Measurements from ENCODE around the gene DOCK11. TPM values are rescaled to one million over a fixed set of nuclear protein-coding genes. Genes with fewer than 3 reads are reported as not detected.

Gene DOCK11
- total and polyA plus RNA-seq, 2 of the 4 experiments (the other 2 are of a cell fraction), result 3.9 to 13.1 TPM

DNA sequence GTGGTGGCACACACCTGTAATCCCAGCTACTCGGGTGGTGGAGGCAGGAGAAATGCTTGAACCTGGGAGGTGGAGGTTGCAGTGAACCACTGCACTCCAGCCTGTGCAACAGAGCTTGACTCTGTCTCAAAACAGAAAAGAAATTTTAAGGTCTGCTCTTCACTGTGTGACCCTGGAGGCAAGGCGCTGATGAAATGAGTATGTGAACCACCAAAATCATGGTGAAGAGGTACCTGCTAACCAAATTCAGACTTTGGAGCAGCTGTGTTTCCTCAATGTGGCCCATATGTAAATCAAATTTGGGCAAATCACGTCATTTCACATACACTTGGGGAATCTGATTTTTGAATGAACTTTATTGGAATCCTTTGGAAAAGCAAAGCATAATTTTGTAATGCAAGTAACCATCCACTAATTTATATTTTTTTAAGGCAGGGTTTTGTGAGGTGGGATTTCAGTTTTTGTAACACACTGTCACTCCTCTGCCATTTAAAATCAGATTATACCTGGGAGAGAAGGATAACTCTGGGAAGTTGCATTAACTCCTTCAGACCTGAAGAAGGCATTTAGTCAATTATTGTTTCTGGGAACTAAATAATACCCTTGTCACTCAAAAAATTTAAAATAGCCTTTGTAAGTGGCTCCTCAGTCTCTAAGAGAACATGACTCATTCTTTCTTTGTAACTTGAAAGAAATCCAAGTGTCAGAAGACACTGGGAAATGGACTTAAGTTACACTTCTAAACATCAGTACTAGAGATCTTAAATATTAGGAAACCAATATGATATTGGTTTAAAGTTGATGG, 24.0 kb downstream of the DOCK11 start:
- intact Hi-C loops (cut with micrococcal nuclease) (no loop called here), dilution Hi-C loops (cut with HindIII; ENCODE audit: low sequenced_read_pairs, unreplicated experiment) (no loop called here), in situ Hi-C loops (cut with MboI; ENCODE audit: low sequenced_read_pairs) (no loop called here)
- H2AFZ ChIP-seq (replicated peaks; ENCODE audit: low read length, poor library complexity), result no peak overlapping the region
- peak overlapping the region; percentile 44 to 50; a peak in 3 of 4 replicates for H4K8ac ChIP-seq (ENCODE audit: low read depth in 2 of 2, low read length in 2 of 2)
- peak overlapping the region; percentile 35; the same call in 1 of the 2 replicates for H4K91ac ChIP-seq (ENCODE audit: insufficient read depth, low read depth, low read length)
- no peak overlapping the region; the same call in 1 of the 2 replicates for H4K5ac ChIP-seq (ENCODE audit: low read depth, low read length)
- no peak overlapping the region; the same call in 2 of the 3 replicates for H2BK15ac ChIP-seq (ENCODE audit: low read depth, low read length)
- peak overlapping the region; percentile 44 for H2BK5ac ChIP-seq (ENCODE audit: low read depth, low read length, poor library complexity, severe bottlenecking)
- TF ChIP-seq POLR2A (IDR thresholded peaks at IDR 0.05; ENCODE audit: low read depth, low read length) (no peak), MXI1 (IDR thresholded peaks at IDR 0.05; ENCODE audit: borderline replicate concordance, low read depth, low read length) (no peak)
- no peak overlapping the region for H2AK5ac ChIP-seq (ENCODE audit: low read depth, low read length)
- no peak overlapping the region for H3K9ac ChIP-seq (ENCODE audit: low read depth, low read length)
- no peaks in the 10 kb centered on the region; the same call in 1 of the 2 replicates for H4K20me1 ChIP-seq (ENCODE audit: insufficient read depth, low read length)
- H3K14ac ChIP-seq (replicated peaks; ENCODE audit: low read depth, low read length), result 0 out of 2 replicates have a peak overlapping the region, but pooled peaks have one; percentile 20
- H3K27me3 ChIP-seq (ENCODE audit: control insufficient read depth, insufficient read depth, low read length), result no peaks in the 10 kb centered on the region
- ChIA-PET CTCF (no interaction called here), POLR2A (ENCODE audit: unreplicated experiment) (no interaction called here)
- peaks cover 20% of the 10 kb centered on the region for H3K4me1 ChIP-seq (ENCODE audit: control insufficient read depth, insufficient read depth, low read length)
- H3K27ac ChIP-seq (ENCODE audit: insufficient read depth, low read length), result peak overlapping the region; percentile 81; the same call in 1 of the 2 replicates
- H3K9me3 ChIP-seq (ENCODE audit: control insufficient read depth, insufficient read depth, low read length), result peaks cover 4% of the 10 kb centered on the region; the same call in 1 of the 2 replicates
- H3K36me3 ChIP-seq (ENCODE audit: control insufficient read depth, insufficient read depth, low read length), result no peaks in the 10 kb centered on the region
- no peaks in the 10 kb centered on the region for H3K9me1 ChIP-seq (ENCODE audit: insufficient read depth, low read length)
- 50% methylated on average over 1 of the region's 3 CpGs; no CpG with 5 or more reads in 1 of the 2 experiments for WGBS, 2 experiments (ENCODE audit: extremely low coverage in 2 of 2, insufficient read length in 1 of 2)
- BruUV-seq (replicated peaks), result no TSS peak
- no peak overlapping the region for H3K23ac ChIP-seq (ENCODE audit: low read depth, low read length)
- peak overlapping the region; percentile 87 for H3K4me2 ChIP-seq (ENCODE audit: low read depth, low read length)
- no peak overlapping the region for H2AK9ac ChIP-seq (replicated peaks; ENCODE audit: low read depth, low read length, poor library complexity)
- peak overlapping the region; percentile 60; the same call in 1 of the 2 replicates for H3K18ac ChIP-seq (ENCODE audit: low read depth, low read length)
- ATAC-seq (ENCODE audit: low read depth), result peak; percentile 22; the same call in 1 of the 2 replicates
- H3K56ac ChIP-seq (ENCODE audit: extremely low read depth, insufficient read depth, low read length), result no peak overlapping the region
- no peak overlapping the region for H3K4me3 ChIP-seq (ENCODE audit: insufficient read depth, low read depth, low read length)
- H3K79me1 ChIP-seq (ENCODE audit: low read depth in 1 of 2, low read length in 2 of 2), result peaks cover 5 to 15% of the 10 kb centered on the region in 2 experiments
- DNase-seq, result peak; percentile 68
- H2BK120ac ChIP-seq (ENCODE audit: low read depth, low read length), result peak overlapping the region; percentile 42
- peak overlapping the region; percentile 74 for H2BK20ac ChIP-seq (ENCODE audit: low read depth, low read length)
- H3K4ac ChIP-seq (ENCODE audit: low read depth, low read length), result peak overlapping the region; percentile 47; the same call in 1 of the 2 replicates
